IMR-90 (cell line): ENCODE measurements around the gene ANKRD53. TPM values are rescaled to one million over a fixed set of nuclear protein-coding genes. Genes with fewer than 3 reads are reported as not detected.

Source experiments
- ATAC-seq: fragments of 200-7000 bp; cut with Tn5 transposase; 2 replicates; pipeline ENCODE4 v1.9.1; 2020; ENCODE audit warnings: low read depth, mild to moderate bottlenecking, moderate library complexity
- BruUV-seq: library from RNA; stranded (reverse); fragments of 400-500 nt; replicated peaks from 2 replicates; lab custom pipeline; 2021; lab: Mats Ljungman, UMichigan
- CTCF ChIA-PET: fragments of 300-600 bp; formaldehyde crosslinking; extraction: SDS; loops from one replicate; lab custom pipeline; 2021; ENCODE audit warnings: antibody characterized with exemption; lab: Yijun Ruan, JAX
- POLR2A ChIA-PET: fragments of 300-600 bp; sonication (Branson Sonifier 250); formaldehyde crosslinking; loops from one replicate; lab custom pipeline; 2022; ENCODE audit warnings: antibody characterized with exemption; ENCODE audit not compliant: unreplicated experiment; lab: Charles Lee
- DNase-seq: peaks from one replicate; pipeline ENCODE4 v3.0.0; 2013
- H2AFZ ChIP-seq: replicated peaks from 2 replicates; pipeline ENCODE3; 2013; ENCODE audit warnings: low read length, mild to moderate bottlenecking; ENCODE audit not compliant: poor library complexity
- H2AK5ac ChIP-seq: 2 replicates; pipeline ENCODE4 v1.6.1; 2013; ENCODE audit warnings: low read depth, low read length, inconsistent platforms
- H2AK9ac ChIP-seq: replicated peaks from 2 replicates; pipeline ENCODE3; 2013; ENCODE audit warnings: mild to moderate bottlenecking, low read depth, low read length, moderate library complexity; ENCODE audit not compliant: poor library complexity
- H2BK120ac ChIP-seq: 2 replicates; pipeline ENCODE4 v1.6.1; 2013; ENCODE audit warnings: low read depth, low read length, inconsistent platforms
- H2BK15ac ChIP-seq: 3 replicates; pipeline ENCODE4 v1.6.1; 2013; ENCODE audit warnings: low read depth, low read length, inconsistent platforms
- H2BK20ac ChIP-seq: 2 replicates; pipeline ENCODE4 v1.6.1; 2013; ENCODE audit warnings: low read depth, mild to moderate bottlenecking, inconsistent platforms, low read length, moderate library complexity
- H2BK5ac ChIP-seq: 2 replicates; pipeline ENCODE4 v1.6.1; 2013; ENCODE audit warnings: mild to moderate bottlenecking, low read depth, low read length, inconsistent platforms; ENCODE audit not compliant: poor library complexity, severe bottlenecking
- H3K14ac ChIP-seq: replicated peaks from 2 replicates; pipeline ENCODE4 v1.6.1; 2013; ENCODE audit warnings: low read depth, low read length, inconsistent platforms
- H3K18ac ChIP-seq: 2 replicates; pipeline ENCODE4 v1.6.1; 2013; ENCODE audit warnings: low read depth, low read length, control low read depth
- H3K23ac ChIP-seq: 2 replicates; pipeline ENCODE4 v1.6.1; 2013; ENCODE audit warnings: low read depth, low read length, inconsistent platforms
- H3K27ac ChIP-seq: 2 replicates; pipeline ENCODE4 v1.5.1; 2013; ENCODE audit warnings: mild to moderate bottlenecking, control low read depth, low read length; ENCODE audit not compliant: insufficient read depth
- H3K27me3 ChIP-seq: 2 replicates; pipeline ENCODE4 v1.6.1; 2013; ENCODE audit warnings: low read length; ENCODE audit not compliant: control insufficient read depth, insufficient read depth
- H3K36me3 ChIP-seq: 2 replicates; pipeline ENCODE4 v1.6.1; 2013; ENCODE audit warnings: low read length, mixed read lengths; ENCODE audit not compliant: control insufficient read depth, insufficient read depth
- H3K4ac ChIP-seq: 2 replicates; pipeline ENCODE4 v1.6.1; 2013; ENCODE audit warnings: low read depth, low read length, inconsistent platforms
- H3K4me1 ChIP-seq: 2 replicates; pipeline ENCODE4 v1.6.1; 2013; ENCODE audit warnings: low read length, mixed read lengths; ENCODE audit not compliant: control insufficient read depth, insufficient read depth
- H3K4me2 ChIP-seq: 2 replicates; pipeline ENCODE4 v1.6.1; 2013; ENCODE audit warnings: low read depth, mild to moderate bottlenecking, control low read depth, low read length, moderate library complexity
- H3K4me3 ChIP-seq: 2 replicates; pipeline ENCODE4 v1.5.1; 2013; ENCODE audit warnings: low read depth, mild to moderate bottlenecking, control low read depth, low read length, moderate library complexity; ENCODE audit not compliant: insufficient read depth
- H3K56ac ChIP-seq: 2 replicates; pipeline ENCODE4 v1.6.1; 2013; ENCODE audit warnings: low read length, inconsistent platforms; ENCODE audit not compliant: insufficient read depth; ENCODE audit errors: extremely low read depth
- H3K79me1 ChIP-seq, 2 experiments: 2 replicates each; pipeline ENCODE4 v1.6.1; 2013; ENCODE audit warnings: low read length in 2 of 2, inconsistent platforms in 1 of 2, low read depth in 1 of 2
- H3K9ac ChIP-seq: 2 replicates; pipeline ENCODE4 v1.6.1; 2013; ENCODE audit warnings: low read depth, low read length, control low read depth
- H3K9me1 ChIP-seq: 2 replicates; pipeline ENCODE4 v1.6.1; 2013; ENCODE audit warnings: low read length, inconsistent platforms; ENCODE audit not compliant: insufficient read depth
- H3K9me3 ChIP-seq: 2 replicates; pipeline ENCODE4 v1.6.1; 2013; ENCODE audit warnings: low read length; ENCODE audit not compliant: control insufficient read depth, insufficient read depth
- H4K20me1 ChIP-seq: 2 replicates; pipeline ENCODE4 v1.6.1; 2013; ENCODE audit warnings: low read length, inconsistent platforms; ENCODE audit not compliant: insufficient read depth
- H4K5ac ChIP-seq: 2 replicates; pipeline ENCODE4 v1.6.1; 2013; ENCODE audit warnings: mild to moderate bottlenecking, low read depth, low read length, control low read depth
- H4K8ac ChIP-seq, 2 experiments: 2 replicates each; pipeline ENCODE4 v1.6.1; 2013; ENCODE audit warnings: low read depth in 2 of 2, low read length in 2 of 2, control low read depth in 1 of 2, inconsistent platforms in 1 of 2
- H4K91ac ChIP-seq: 2 replicates; pipeline ENCODE4 v1.6.1; 2013; ENCODE audit warnings: low read depth, low read length, inconsistent platforms; ENCODE audit not compliant: insufficient read depth
- BHLHE40 ChIP-seq: fragments of 150-350 bp; IDR thresholded peaks from 2 replicates; pipeline ENCODE4 v1.6.1; 2016; ENCODE audit warnings: mild to moderate bottlenecking, low read depth, low read length
- CEBPB ChIP-seq: IDR thresholded peaks from 2 replicates; pipeline ENCODE4 v1.6.1; 2012; ENCODE audit warnings: low read depth, low read length, improper control_type of control experiment
- CTCF ChIP-seq: conservative IDR thresholded peaks from 2 replicates; pipeline ENCODE4 v1.5.1; 2012; ENCODE audit warnings: mild to moderate bottlenecking, low read depth, low read length, improper control_type of control experiment
- FOS ChIP-seq: fragments of 150-350 bp; IDR thresholded peaks from 2 replicates; pipeline ENCODE4 v1.6.1; 2016; ENCODE audit warnings: low read depth, low read length
- MAFK ChIP-seq: IDR thresholded peaks from 2 replicates; pipeline ENCODE4 v1.6.1; 2012; ENCODE audit warnings: low read depth, low read length, improper control_type of control experiment
- MAZ ChIP-seq: IDR thresholded peaks from 2 replicates; pipeline ENCODE4 v1.6.1; 2012; ENCODE audit warnings: low read depth, mild to moderate bottlenecking, low read length, improper control_type of control experiment, moderate library complexity, borderline replicate concordance
- NFE2L2 ChIP-seq: fragments of 150-350 bp; IDR thresholded peaks from 2 replicates; pipeline ENCODE4 v1.6.1; 2016; ENCODE audit warnings: low read depth, mild to moderate bottlenecking, low read length
- POLR2A ChIP-seq: IDR thresholded peaks from 2 replicates; pipeline ENCODE4 v1.6.1; 2012; ENCODE audit warnings: mild to moderate bottlenecking, low read depth, low read length
- RAD21 ChIP-seq: IDR thresholded peaks from 2 replicates; pipeline ENCODE4 v1.6.1; 2012; ENCODE audit warnings: low read length, improper control_type of control experiment
- RCOR1 ChIP-seq: IDR thresholded peaks from 2 replicates; pipeline ENCODE4 v1.6.1; 2012; ENCODE audit warnings: mild to moderate bottlenecking, low read length, improper control_type of control experiment; ENCODE audit not compliant: insufficient replicate concordance
- SMC3 ChIP-seq: fragments of 150-350 bp; IDR thresholded peaks from 2 replicates; pipeline ENCODE4 v1.6.1; 2016; ENCODE audit warnings: low read depth, mild to moderate bottlenecking, antibody characterized with exemption, low read length, moderate library complexity
- USF2 ChIP-seq: fragments of 150-350 bp; IDR thresholded peaks from 2 replicates; pipeline ENCODE4 v1.6.1; 2017; ENCODE audit warnings: mild to moderate bottlenecking, antibody characterized with exemption, low read length, low read depth
- WGBS, 2 experiments: methylation state at CpG; one replicate each; pipeline versions ENCODE4 v1.1.5 to v1.1.7; 2013; ENCODE audit warnings: missing lambda C conversion rate in 2 of 2; ENCODE audit not compliant: insufficient read length in 1 of 2; ENCODE audit errors: extremely low coverage in 2 of 2; 5-methylcytosine and 5-hydroxymethylcytosine counted together
- dilution Hi-C: fragments of 300-500 bp; cut with HindIII; formaldehyde crosslinking; loops from one replicate; pipeline ENCODE4 v1.14.3; 2018; ENCODE audit warnings: low sequenced_read_pairs; ENCODE audit not compliant: unreplicated experiment
- in situ Hi-C: fragments of 300-500 bp; cut with MboI; formaldehyde crosslinking; loops from 3 replicates; pipeline ENCODE4 v1.14.3; 2019; ENCODE audit warnings: low sequenced_read_pairs, inconsistent platforms, mixed read lengths
- intact Hi-C: fragments of 100-400 bp; cut with micrococcal nuclease; formaldehyde crosslinking; loops from 2 replicates; pipeline ENCODE4 v1.10.0; 2022
- polyA plus RNA-seq, 3 experiments: library from polyadenylated mRNA; depleted of rRNA; stranded (reverse); fragments of >200 nt; gene quantifications; 2 replicates each; pipeline ENCODE4 v1.2.3, GENCODE V29; 2012; ENCODE audit warnings: low replicate concordance in 1 of 3
- total RNA-seq: library from RNA; depleted of rRNA; stranded (reverse); fragments of >200 nt; gene quantifications from 2 replicates; pipeline ENCODE4 v1.2.3, GENCODE V29; 2012

ANKRD53 gene
- total and polyA plus RNA-seq, 2 of the 4 experiments (the other 2 are of a cell fraction): 0.54 to 1.0 TPM

DNA sequence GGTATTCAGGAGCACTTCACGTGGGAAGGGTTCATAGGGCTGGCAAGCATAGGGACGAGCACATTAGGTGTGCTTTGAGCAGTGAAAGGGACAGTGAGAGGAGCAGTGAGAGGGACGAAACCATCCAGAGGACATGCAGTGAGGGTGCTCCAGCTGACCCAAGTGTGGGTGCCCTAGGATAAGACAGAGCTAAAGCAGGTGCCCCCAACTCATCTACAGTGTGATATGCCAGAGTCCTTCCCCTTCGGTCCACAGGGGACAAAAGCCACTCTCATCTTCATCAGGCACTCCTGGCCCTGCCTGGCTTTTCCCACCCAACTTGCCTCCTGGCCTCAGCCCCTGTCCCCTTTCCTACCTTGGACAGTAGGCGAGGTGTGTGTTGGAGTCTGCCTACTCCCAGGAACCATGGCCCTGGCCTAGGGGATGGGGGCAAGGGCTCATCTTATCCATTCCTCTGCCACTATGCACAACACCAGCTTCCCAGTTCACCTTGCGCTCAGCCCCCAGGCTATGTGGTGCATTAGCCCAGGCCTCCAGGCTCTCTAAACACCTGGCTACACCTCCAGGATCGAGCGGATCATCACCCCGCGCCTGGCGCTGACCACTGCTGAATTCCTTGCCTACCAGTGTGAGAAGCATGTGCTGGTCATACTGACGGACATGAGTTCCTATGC is 16.1 kb upstream of the ANKRD53 start:
- in situ Hi-C loops (no loop called here), intact Hi-C loops (no loop called here), dilution Hi-C loops (no loop called here)
- H4K5ac ChIP-seq: no peak overlapping the region
- no peak overlapping the region for H3K9ac ChIP-seq
- H3K4ac ChIP-seq: no peak overlapping the region
- H2AK9ac ChIP-seq: no peak overlapping the region
- H3K4me3 ChIP-seq: no peak overlapping the region
- no peak overlapping the region for H3K14ac ChIP-seq
- TF ChIP-seq BHLHE40: no peak
- no peak for TF ChIP-seq SMC3
- TF ChIP-seq MAZ: no peak
- no peak for TF ChIP-seq RCOR1
- TF ChIP-seq CEBPB: no peak
- TF ChIP-seq POLR2A: no peak
- no peak for TF ChIP-seq USF2
- no peak for TF ChIP-seq NFE2L2
- TF ChIP-seq FOS: no peak
- TF ChIP-seq CTCF: no peak
- no peak for TF ChIP-seq MAFK
- no peak for TF ChIP-seq RAD21
- H3K4me2 ChIP-seq: no peak overlapping the region
- ATAC-seq (no peak), DNase-seq (no peak)
- peaks cover 5% of the 10 kb centered on the region; the same call in 1 of the 2 replicates for H3K27me3 ChIP-seq
- H2BK5ac ChIP-seq: no peak overlapping the region
- no peak overlapping the region for H3K56ac ChIP-seq
- no peak overlapping the region for H2BK15ac ChIP-seq
- H3K23ac ChIP-seq: no peak overlapping the region
- POLR2A ChIA-PET: no interaction called here
- no peak overlapping the region for H3K18ac ChIP-seq
- CTCF ChIA-PET: interaction anchor here (0.6 to 1.5 kb wide), 2 partner anchors 14 to 21 kb away, joined by 4 to 5 read pairs; no protein-coding TSS in a partner anchor
- no peak overlapping the region for H4K91ac ChIP-seq
- H2AK5ac ChIP-seq: no peak overlapping the region
- no TSS peak for BruUV-seq
- H2BK20ac ChIP-seq: no peak overlapping the region
- H3K79me1 ChIP-seq: no peaks in the 10 kb centered on the region
- no peaks in the 10 kb centered on the region for H3K9me1 ChIP-seq
- no peak overlapping the region for H3K27ac ChIP-seq
- no peak overlapping the region for H2AFZ ChIP-seq
- H4K8ac ChIP-seq: no peak overlapping the region
- H2BK120ac ChIP-seq: no peak overlapping the region
- H3K36me3 ChIP-seq: no peaks in the 10 kb centered on the region
- WGBS, 2 experiments: 57% methylated on average over 2 of the region's 12 CpGs; no CpG with 5 or more reads in 1 of the 2 experiments
- no peaks in the 10 kb centered on the region for H3K9me3 ChIP-seq
- no peaks in the 10 kb centered on the region for H3K4me1 ChIP-seq
- no peaks in the 10 kb centered on the region for H4K20me1 ChIP-seq
